ENCODE measurements around the gene TBC1D17.

DNA sequence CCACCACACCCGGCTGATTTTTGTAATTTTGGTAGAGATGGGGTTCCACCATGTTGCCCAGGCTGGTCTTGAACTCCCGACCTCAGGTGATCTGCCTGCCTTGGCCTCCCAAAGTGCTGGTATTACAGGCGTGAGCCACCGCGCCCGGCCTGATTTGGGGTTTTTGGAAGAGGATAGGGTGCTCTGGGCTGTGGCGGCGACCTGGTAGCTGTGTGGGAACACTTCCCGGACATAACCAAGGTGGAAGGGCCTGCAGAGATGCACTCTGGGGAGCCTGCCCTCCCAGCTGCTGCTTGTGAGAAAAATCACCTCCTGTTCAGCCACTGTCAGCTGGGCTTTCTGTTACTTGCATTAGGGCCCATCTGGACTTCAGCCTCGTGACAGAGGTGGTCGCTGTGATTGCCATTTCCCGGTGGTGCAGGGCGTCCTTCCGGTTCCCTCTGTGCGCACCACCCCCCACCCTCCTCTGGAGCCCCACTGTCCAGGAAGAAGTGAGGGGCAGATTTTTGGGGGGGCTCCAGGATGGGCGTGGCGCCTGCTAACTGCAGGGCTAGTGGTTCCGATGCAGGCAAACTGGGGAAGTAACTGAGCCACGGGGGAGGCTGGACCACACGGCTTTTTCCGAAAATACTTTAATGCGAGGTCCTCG is 11.7 kb downstream of the TBC1D17 start:
- TF ChIP-seq, protein P1, sequence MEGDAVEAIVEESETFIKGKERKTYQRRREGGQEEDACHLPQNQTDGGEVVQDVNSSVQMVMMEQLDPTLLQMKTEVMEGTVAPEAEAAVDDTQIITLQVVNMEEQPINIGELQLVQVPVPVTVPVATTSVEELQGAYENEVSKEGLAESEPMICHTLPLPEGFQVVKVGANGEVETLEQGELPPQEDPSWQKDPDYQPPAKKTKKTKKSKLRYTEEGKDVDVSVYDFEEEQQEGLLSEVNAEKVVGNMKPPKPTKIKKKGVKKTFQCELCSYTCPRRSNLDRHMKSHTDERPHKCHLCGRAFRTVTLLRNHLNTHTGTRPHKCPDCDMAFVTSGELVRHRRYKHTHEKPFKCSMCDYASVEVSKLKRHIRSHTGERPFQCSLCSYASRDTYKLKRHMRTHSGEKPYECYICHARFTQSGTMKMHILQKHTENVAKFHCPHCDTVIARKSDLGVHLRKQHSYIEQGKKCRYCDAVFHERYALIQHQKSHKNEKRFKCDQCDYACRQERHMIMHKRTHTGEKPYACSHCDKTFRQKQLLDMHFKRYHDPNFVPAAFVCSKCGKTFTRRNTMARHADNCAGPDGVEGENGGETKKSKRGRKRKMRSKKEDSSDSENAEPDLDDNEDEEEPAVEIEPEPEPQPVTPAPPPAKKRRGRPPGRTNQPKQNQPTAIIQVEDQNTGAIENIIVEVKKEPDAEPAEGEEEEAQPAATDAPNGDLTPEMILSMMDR (IDR thresholded peaks at IDR 0.05; ENCODE audit: insufficient read depth, low read length, poor library complexity, severe bottlenecking), result no peak
- TF ChIP-seq EZH2phosphoT487 (conservative IDR thresholded peaks at IDR 0.05; ENCODE audit: low read length), result no peak

All from SU-DHL-6 (cell line).